ENCODE results near the gene DDAH2.

- TF ChIP-seq POLR2A (IDR thresholded peaks at IDR 0.05) (no peak), CTCF (IDR thresholded peaks at IDR 0.05) (no peak)
Observed at GRCh38 chr6:31690231-31691077, 38.6 kb downstream of the DDAH2 start.

Data from prostate gland (tissue), 2 donors.